ENCODE measurements around the gene TWF2.

TWF2 gene

GRCh38 chr3:52226229-52226817 lies 12.6 kb downstream of the TWF2 start:
- TF ChIP-seq, protein P1, sequence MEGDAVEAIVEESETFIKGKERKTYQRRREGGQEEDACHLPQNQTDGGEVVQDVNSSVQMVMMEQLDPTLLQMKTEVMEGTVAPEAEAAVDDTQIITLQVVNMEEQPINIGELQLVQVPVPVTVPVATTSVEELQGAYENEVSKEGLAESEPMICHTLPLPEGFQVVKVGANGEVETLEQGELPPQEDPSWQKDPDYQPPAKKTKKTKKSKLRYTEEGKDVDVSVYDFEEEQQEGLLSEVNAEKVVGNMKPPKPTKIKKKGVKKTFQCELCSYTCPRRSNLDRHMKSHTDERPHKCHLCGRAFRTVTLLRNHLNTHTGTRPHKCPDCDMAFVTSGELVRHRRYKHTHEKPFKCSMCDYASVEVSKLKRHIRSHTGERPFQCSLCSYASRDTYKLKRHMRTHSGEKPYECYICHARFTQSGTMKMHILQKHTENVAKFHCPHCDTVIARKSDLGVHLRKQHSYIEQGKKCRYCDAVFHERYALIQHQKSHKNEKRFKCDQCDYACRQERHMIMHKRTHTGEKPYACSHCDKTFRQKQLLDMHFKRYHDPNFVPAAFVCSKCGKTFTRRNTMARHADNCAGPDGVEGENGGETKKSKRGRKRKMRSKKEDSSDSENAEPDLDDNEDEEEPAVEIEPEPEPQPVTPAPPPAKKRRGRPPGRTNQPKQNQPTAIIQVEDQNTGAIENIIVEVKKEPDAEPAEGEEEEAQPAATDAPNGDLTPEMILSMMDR (IDR thresholded peaks at IDR 0.05; ENCODE audit: extremely low read depth, missing control alignments) = no peak
- no peak for DNase-seq (ENCODE audit: low spot score)

- DNase-seq (ENCODE audit: low spot score) = peak; percentile 87
- TF ChIP-seq, protein P1 (IDR thresholded peaks at IDR 0.05; ENCODE audit: extremely low read depth, missing control alignments) = no peak
Observed at GRCh38 chr3:52225452-52226228, 13.3 kb downstream of the TWF2 start, which contains the start of gene TLR9. TLR9 (minus strand) TSS chr3:52225645; CDS start chr3:52225529, 116 bp downstream.

- TF ChIP-seq, protein P1 (IDR thresholded peaks at IDR 0.05; ENCODE audit: extremely low read depth, missing control alignments) = no peak
- DNase-seq (ENCODE audit: low spot score) = no peak
Observed at GRCh38 chr3:52223449-52224408, 15.2 kb downstream of the TWF2 start.

- DNase-seq (ENCODE audit: low spot score) = no peak
Observed at GRCh38 chr3:52222319-52223221, 16.4 kb downstream of the TWF2 start.

GRCh38 chr3:52221563-52222318 lies 17.2 kb downstream of the TWF2 start:
- no peak for DNase-seq (ENCODE audit: low spot score)
- TF ChIP-seq, protein P1 (IDR thresholded peaks at IDR 0.05; ENCODE audit: extremely low read depth, missing control alignments) = no peak

More at GRCh38 chr3:52222319-52223221, 16.4 kb downstream of the TWF2 start:
- TF ChIP-seq, protein P1 (IDR thresholded peaks at IDR 0.05; ENCODE audit: extremely low read depth, missing control alignments) = no peak

DNA sequence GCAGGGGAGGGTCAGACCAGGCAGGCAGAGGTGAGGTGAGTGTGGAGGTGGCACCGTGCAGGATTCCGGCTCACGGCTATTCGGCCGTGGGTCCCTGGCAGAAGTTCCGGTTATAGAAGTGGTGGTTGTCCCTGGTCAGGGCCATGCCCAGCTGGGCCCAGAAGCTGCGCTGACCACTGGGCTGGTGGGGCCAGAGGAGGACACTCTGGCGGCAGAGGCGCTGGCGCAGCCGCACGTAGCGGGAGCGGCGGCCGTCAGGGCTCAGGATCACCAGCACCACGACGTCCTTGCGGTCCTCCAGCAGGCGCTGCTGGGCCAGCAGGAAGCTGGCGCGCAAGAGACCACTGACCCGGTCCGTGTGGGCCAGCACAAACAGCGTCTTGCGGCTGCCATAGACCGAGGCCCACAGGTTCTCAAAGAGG lies 17.8 kb downstream of the TWF2 start:
- TF ChIP-seq, protein P1 (IDR thresholded peaks at IDR 0.05; ENCODE audit: extremely low read depth, missing control alignments) = no peak
- DNase-seq (ENCODE audit: low spot score) = no peak

All from GM20000 (cell line).